Measurements from ENCODE around the gene RAD18.

DNA sequence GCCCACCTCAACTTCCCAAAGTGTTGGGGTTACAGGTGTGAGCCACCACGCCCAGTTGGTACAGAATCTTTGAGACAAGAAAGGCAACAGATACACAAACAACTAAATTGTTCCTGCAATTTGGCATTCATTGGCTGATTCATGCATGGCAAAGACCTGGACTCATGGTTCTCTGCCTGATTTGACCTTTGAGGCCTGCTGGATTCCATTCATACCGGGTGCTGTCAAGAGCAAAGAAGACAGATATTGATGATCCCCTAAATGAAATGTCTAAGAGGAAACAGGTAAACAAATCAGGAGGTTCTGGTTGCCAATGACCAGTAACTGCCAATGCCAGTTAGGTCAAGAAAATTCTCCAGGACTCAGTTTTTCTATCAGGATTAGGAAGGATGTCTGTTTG lies 43.9 kb upstream of the RAD18 start:
- TF ChIP-seq, protein P1, sequence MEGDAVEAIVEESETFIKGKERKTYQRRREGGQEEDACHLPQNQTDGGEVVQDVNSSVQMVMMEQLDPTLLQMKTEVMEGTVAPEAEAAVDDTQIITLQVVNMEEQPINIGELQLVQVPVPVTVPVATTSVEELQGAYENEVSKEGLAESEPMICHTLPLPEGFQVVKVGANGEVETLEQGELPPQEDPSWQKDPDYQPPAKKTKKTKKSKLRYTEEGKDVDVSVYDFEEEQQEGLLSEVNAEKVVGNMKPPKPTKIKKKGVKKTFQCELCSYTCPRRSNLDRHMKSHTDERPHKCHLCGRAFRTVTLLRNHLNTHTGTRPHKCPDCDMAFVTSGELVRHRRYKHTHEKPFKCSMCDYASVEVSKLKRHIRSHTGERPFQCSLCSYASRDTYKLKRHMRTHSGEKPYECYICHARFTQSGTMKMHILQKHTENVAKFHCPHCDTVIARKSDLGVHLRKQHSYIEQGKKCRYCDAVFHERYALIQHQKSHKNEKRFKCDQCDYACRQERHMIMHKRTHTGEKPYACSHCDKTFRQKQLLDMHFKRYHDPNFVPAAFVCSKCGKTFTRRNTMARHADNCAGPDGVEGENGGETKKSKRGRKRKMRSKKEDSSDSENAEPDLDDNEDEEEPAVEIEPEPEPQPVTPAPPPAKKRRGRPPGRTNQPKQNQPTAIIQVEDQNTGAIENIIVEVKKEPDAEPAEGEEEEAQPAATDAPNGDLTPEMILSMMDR (IDR thresholded peaks at IDR 0.05), result no peak
- no peak for TF ChIP-seq POLR2A (IDR thresholded peaks at IDR 0.05)
- no peak for TF ChIP-seq EP300 (IDR thresholded peaks at IDR 0.05)
- TF ChIP-seq POLR2AphosphoS5 (IDR thresholded peaks at IDR 0.05), result no peak
